HG02642 (cell line): ENCODE results near the gene PNMA6F.

Experiments
- ATAC-seq: cut with Tn5 transposase; IDR thresholded peaks from one replicate; pipeline ENCODE4 v1.9.1; 2021; ENCODE audit warnings: mild to moderate bottlenecking; ENCODE audit not compliant: unreplicated experiment, poor library complexity

Gene PNMA6F

GRCh38 chrX:153321381-153322124, at the start of gene PNMA6F:
Gene PNMA6F, minus strand, starts transcription at chrX:153321767. Its CDS starts 1,093 bp downstream, at chrX:153320674.
- no peak for ATAC-seq

- no peak for ATAC-seq
Measured at GRCh38 chrX:153371256-153371655, 49.7 kb upstream of the PNMA6F start.

- ATAC-seq, result no peak
Measured at GRCh38 chrX:153370293-153371055, 48.9 kb upstream of the PNMA6F start.

GRCh38 chrX:153366878-153367538, 45.4 kb upstream of the PNMA6F start:
- no peak for ATAC-seq

- no peak for ATAC-seq
Measured at GRCh38 chrX:153366119-153366518, 44.6 kb upstream of the PNMA6F start.

- ATAC-seq, result no peak
Measured at GRCh38 chrX:153365670-153366069, 44.1 kb upstream of the PNMA6F start.

GRCh38 chrX:153361781-153362397, 40.3 kb upstream of the PNMA6F start:
- no peak for ATAC-seq

- ATAC-seq, result no peak
Measured at GRCh38 chrX:153357877-153358276, 36.3 kb upstream of the PNMA6F start.

- no peak for ATAC-seq
Measured at GRCh38 chrX:153353416-153353815, 31.8 kb upstream of the PNMA6F start.

GRCh38 chrX:153352858-153353257, 31.3 kb upstream of the PNMA6F start:
- no peak for ATAC-seq

GRCh38 chrX:153351981-153352380, 30.4 kb upstream of the PNMA6F start:
- no peak for ATAC-seq

GRCh38 chrX:153349952-153350351, 28.4 kb upstream of the PNMA6F start:
- ATAC-seq, result no peak

GRCh38 chrX:153348421-153348820, 26.9 kb upstream of the PNMA6F start:
- no peak for ATAC-seq

- no peak for ATAC-seq
Measured at GRCh38 chrX:153347530-153347929, 26.0 kb upstream of the PNMA6F start.

- ATAC-seq, result no peak
Measured at GRCh38 chrX:153343674-153344073, 22.1 kb upstream of the PNMA6F start.

GRCh38 chrX:153342762-153343558, 21.4 kb upstream of the PNMA6F start:
- ATAC-seq, result no peak

GRCh38 chrX:153340111-153340510, 18.5 kb upstream of the PNMA6F start:
- ATAC-seq, result no peak

GRCh38 chrX:153339662-153340061, 18.1 kb upstream of the PNMA6F start:
- ATAC-seq, result no peak

GRCh38 chrX:153338836-153339235, 17.3 kb upstream of the PNMA6F start:
- no peak for ATAC-seq

- ATAC-seq, result no peak
Measured at GRCh38 chrX:153336988-153337387, 15.4 kb upstream of the PNMA6F start.
